NCI-H226 (cell line): ENCODE data around the gene CEACAM5.

ENCODE experiments used
- DNase-seq: peaks from one replicate; pipeline ENCODE4 v3.0.0-alpha.2; 2015

The CEACAM5 gene

DNA sequence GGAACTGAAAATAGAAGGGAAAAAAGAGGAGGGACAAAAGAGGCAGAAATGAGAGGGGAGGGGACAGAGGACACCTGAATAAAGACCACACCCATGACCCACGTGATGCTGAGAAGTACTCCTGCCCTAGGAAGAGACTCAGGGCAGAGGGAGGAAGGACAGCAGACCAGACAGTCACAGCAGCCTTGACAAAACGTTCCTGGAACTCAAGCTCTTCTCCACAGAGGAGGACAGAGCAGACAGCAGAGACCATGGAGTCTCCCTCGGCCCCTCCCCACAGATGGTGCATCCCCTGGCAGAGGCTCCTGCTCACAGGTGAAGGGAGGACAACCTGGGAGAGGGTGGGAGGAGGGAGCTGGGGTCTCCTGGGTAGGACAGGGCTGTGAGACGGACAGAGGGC, at the start of gene CEACAM5:
Gene CEACAM5 (plus strand): TSS at position 146 of the 400 bp plus-strand sequence. CDS start 106 bp downstream, at position 252.
- no peak for DNase-seq

DNA sequence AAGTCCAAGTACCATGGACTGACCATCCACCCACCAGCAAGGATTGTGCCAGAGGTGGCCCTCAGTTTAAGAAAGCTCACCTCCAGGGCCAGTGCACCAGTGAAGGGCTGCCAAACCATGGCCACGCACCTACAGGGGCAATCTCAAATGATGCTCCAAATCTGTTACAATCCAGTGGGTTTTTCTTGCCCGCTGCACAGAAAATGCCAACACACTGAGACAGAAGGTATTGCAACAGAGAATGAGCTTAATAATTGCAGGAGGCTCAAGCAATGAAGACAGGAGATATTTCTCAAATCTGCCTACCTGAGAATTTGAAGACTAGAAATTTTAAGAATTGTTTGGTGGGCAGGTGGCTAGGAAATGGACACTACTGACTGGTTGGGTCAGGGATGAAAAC, 42.4 kb upstream of the CEACAM5 start:
- DNase-seq: no peak

DNA sequence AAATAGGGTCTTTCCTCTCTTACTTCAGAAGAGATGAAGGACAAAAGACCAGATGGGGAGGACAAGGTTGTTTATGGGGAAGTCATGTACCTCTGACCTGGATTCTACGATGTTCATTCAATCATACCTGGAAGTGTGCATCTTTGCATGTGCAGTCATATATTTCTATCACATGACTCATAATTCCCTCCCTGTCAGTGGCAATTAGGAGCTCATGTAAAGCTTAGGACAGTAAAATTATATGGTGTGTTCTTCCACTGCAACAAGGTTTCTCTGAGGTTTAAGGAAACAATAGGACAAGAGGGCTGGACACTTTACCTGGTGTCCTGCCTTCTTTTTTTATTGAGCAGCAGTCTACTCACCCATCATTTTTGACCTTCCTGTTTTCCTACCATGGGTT, 40.1 kb upstream of the CEACAM5 start:
- DNase-seq: no peak

DNA sequence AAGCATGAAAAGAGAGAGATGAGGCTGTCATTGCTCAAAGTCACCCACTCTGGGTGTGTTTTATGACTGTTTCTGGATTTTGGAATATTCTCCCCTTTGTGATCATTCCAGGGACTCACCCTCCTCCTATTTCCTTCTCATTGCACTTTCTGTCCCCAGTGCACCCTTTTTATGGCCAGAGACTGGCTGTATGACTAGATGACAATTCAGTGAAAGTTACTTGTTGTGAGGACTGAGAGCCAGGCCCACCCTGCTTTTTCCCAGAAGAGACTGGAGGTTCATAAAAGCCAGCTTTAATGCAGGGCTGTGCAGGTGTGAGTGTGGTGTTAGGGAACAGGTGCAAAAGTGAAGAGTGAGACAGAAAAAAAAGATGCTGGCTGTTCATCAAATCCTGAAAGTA, 37.7 kb upstream of the CEACAM5 start:
- no peak for DNase-seq

DNA sequence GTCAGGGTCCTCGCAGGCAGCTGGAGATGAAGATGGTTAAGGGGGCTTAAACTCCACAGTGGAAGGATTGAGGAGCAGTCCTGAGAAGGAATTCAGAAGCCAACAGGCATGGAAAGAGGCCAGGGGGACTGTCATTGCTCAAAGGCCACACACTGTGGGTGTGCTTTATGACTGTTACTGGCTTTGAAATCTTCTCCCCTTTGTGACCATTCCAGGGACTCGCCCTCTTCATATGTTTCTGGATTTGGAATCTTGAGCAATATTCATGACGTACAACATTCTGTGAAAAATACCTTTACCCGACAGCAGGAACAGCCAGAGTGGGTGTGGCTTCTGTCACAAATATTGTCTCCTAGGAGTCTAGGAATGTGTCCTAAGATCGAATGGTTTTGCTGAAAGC, 36.9 kb upstream of the CEACAM5 start:
- DNase-seq: no peak

DNA sequence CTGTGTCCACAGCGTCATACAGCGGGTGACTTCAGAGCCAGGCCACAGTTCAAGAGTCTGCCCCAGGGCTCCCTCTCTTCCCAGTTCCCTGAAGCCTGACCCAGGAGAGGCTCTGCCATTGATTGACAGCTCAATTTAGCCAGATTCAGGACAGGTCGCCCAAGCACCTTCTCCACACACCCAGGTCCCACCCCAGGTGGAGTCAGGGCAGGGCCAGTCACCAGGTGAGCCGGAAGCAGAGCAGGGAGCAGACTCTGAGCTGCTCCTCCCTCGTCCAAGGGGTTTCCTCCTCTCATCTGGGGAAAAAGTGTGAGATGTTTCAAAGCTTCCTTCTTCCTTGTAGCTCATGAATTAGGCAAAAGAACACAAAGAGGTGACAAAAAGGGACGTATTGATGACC, 26.0 kb upstream of the CEACAM5 start:
- DNase-seq: no peak

DNA sequence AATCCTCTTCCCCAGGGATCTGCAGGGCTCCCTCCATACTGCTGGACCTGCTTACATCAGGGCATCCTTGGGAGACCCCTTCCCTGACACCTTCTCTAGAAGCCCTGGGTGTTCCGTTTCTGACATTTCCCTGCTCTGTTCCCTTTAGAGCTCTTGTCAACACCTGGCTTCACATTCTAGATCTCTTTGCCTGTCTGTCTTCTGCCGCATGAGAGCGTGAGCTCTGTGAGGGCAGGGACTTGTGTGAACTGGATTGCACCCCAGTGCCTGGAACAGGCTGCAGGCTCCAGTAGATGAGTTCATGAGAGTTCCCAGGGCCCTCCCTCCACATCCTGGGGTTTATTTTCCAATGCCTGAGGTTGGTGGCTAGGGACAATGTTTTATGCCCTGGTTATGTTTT, 21.0 kb upstream of the CEACAM5 start:
- no peak for DNase-seq

DNA sequence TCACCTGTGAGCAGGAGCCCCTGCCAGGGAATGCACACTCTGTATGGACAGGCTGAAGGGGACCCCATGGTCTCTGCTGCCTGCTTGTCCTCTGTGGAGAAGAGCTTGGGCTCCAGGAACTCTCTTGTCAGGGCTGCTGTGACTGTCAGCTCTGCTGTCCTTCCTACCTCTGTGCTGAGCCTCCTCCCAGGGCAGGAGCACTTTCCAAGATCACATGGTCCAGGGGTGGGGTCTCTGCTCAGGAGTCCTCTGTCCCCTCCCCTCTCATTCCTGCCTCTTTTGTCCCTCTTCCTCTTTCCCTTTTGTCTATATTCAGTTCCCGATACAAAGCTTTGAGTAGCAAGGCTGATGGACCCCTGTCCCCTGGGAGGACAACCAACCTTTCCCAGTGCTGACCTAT, 20.3 kb upstream of the CEACAM5 start, which contains the start of gene CEACAM7:
Gene CEACAM7 (minus strand): TSS at position 173 of the 400 bp plus-strand sequence. CDS start 105 bp downstream, at position 68.
- DNase-seq: no peak

DNA sequence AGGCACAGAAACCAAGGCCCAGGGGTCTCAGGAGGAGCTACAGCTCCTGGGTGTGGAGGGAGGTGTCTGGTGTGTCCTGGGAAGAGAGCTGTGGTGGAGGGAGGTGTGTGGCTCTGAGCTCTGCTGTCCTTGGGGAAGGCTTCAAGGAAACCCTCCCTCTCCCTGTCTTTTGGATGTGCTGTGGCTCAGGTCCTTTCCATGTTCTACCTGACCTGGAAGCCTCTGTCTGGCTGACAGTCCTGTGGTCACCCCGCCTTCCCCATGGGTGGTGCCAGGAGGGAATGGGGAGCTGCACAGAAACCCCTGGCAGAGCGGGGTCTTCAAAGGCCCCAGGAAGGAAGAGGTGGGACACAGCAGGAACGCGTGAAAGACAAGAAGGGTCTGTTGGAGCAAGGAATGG, 19.7 kb upstream of the CEACAM5 start:
- DNase-seq: no peak

DNA sequence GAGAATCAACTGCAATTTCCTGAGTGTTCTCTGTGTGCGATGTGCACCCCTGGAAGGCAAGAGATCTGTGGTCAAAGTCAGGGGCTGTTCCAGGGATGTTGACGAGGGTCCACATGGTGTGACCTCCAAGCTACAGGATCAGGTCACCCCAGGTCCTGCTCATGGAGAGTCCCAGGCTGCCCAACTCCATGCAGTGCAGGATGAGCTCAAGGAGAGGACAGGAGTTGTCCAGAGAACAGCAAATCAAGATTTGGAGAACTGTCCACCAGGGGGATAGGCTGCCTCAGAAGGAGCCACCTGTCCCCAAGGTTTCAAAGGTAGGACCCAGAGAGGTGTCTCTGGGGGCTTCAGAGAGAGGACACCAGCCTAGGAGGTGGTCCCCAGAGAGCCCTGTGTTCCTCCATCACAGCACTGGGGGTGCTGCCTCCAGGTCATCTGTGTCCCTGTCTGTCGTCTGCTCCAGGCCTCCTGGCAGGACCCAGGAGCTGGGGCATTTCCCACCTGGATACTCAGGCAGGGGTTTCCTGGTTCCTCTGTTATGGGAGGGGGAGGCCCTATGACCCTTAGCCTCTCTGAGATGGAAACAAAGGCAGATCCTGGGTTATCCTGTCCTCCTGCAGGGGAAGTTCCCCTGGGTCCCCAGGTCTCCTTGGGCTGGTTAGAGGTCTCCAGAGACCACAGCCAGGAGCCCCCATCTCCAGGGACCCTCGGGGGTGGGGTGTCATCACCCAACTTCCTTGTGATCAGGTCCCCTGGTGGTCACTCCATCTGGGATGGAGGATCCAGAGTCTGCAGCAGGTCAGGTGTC, 18.2 kb upstream of the CEACAM5 start:
- no peak for DNase-seq

DNA sequence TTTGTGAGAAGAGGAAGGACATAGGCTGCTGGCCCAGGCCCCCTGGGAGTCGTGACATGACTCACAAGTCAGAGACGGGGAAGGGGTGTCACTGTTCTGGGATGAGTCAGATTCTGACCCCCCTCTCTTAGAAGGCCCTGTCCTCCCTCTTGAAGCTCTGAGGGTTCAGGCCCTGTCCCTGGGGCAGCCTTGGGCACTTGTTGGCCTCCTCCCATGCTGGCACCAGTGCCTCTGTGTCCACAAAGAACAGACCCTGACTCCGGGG, 17.7 kb upstream of the CEACAM5 start:
- DNase-seq: no peak

DNA sequence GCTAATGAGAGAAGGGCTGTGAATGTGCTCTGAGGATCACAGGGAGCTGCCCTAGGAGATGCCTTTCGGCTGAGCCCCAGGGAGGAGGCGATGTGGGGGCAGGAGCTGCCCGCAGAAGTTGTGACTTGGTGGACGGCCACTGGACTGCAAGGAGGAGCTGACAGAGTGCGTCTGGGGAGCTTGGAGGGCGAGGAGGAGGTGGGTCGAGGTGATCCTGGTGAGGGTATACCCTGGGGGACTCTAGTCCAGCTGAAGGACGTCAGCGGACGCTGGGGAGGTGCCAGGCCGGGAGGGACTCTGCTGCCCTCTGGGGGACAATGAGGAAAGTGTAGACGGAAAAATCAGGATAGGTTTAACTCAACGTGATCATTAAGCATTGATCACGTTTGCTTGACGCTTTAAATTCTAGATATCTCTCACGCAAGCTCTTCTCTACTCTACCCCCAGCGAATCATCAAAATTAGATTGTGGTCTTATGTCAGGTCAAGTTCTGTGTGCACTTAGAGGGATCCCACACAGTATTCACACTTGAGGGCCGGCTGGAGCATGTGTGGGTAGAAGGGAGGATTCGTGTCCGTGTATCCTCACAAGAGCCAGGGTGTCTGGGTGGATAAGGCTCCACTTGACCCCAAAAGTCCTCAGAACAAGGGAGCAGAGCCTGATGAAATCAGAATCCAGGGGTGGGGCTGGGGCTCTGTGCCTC, 17.0 kb upstream of the CEACAM5 start:
- no peak for DNase-seq

DNA sequence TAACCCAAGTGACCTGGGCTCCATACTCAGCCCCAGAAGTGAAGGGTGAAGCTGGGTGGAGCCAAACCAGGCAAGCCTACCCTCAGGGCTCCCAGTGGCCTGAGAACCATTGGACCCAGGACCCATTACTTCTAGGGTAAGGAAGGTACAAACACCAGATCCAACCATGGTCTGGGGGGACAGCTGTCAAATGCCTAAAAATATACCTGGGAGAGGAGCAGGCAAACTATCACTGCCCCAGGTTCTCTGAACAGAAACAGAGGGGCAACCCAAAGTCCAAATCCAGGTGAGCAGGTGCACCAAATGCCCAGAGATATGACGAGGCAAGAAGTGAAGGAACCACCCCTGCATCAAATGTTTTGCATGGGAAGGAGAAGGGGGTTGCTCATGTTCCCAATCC, 14.2 kb upstream of the CEACAM5 start:
- no peak for DNase-seq

DNA sequence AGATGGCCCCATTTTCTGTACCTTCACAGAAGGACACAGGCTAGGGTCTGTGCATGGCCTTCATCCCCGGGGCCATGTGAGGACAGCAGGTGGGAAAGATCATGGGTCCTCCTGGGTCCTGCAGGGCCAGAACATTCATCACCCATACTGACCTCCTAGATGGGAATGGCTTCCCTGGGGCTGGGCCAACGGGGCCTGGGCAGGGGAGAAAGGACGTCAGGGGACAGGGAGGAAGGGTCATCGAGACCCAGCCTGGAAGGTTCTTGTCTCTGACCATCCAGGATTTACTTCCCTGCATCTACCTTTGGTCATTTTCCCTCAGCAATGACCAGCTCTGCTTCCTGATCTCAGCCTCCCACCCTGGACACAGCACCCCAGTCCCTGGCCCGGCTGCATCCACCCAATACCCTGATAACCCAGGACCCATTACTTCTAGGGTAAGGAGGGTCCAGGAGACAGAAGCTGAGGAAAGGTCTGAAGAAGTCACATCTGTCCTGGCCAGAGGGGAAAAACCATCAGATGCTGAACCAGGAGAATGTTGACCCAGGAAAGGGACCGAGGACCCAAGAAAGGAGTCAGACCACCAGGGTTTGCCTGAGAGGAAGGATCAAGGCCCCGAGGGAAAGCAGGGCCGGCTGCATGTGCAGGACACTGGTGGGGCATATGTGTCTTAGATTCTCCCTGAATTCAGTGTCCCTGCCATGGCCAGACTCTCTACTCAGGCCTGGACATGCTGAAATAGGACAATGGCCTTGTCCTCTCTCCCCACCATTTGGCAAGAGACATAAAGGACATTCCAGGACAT, 13.4 kb upstream of the CEACAM5 start:
- no peak for DNase-seq

DNA sequence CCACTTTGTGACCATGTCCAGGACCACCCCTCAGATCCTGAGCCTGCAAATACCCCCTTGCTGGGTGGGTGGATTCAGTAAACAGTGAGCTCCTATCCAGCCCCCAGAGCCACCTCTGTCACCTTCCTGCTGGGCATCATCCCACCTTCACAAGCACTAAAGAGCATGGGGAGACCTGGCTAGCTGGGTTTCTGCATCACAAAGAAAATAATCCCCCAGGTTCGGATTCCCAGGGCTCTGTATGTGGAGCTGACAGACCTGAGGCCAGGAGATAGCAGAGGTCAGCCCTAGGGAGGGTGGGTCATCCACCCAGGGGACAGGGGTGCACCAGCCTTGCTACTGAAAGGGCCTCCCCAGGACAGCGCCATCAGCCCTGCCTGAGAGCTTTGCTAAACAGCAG, 12.7 kb upstream of the CEACAM5 start:
- DNase-seq: no peak

DNA sequence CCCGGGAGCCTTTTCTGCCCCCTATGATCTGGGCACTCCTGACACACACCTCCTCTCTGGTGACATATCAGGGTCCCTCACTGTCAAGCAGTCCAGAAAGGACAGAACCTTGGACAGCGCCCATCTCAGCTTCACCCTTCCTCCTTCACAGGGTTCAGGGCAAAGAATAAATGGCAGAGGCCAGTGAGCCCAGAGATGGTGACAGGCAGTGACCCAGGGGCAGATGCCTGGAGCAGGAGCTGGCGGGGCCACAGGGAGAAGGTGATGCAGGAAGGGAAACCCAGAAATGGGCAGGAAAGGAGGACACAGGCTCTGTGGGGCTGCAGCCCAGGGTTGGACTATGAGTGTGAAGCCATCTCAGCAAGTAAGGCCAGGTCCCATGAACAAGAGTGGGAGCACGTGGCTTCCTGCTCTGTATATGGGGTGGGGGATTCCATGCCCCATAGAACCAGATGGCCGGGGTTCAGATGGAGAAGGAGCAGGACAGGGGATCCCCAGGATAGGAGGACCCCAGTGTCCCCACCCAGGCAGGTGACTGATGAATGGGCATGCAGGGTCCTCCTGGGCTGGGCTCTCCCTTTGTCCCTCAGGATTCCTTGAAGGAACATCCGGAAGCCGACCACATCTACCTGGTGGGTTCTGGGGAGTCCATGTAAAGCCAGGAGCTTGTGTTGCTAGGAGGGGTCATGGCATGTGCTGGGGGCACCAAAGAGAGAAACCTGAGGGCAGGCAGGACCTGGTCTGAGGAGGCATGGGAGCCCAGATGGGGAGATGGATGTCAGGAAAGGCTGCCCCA, 11.8 kb upstream of the CEACAM5 start:
- DNase-seq: no peak

DNA sequence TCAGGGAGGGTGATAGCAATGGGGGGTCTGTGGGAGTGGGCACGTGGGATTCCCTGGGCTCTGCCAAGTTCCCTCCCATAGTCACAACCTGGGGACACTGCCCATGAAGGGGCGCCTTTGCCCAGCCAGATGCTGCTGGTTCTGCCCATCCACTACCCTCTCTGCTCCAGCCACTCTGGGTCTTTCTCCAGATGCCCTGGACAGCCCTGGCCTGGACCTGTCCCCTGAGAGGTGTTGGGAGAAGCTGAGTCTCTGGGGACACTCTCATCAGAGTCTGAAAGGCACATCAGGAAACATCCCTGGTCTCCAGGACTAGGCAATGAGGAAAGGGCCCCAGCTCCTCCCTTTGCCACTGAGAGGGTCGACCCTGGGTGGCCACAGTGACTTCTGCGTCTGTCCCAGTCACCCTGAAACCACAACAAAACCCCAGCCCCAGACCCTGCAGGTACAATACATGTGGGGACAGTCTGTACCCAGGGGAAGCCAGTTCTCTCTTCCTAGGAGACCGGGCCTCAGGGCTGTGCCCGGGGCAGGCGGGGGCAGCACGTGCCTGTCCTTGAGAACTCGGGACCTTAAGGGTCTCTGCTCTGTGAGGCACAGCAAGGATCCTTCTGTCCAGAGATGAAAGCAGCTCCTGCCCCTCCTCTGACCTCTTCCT, 11.1 kb upstream of the CEACAM5 start:
- DNase-seq: no peak

DNA sequence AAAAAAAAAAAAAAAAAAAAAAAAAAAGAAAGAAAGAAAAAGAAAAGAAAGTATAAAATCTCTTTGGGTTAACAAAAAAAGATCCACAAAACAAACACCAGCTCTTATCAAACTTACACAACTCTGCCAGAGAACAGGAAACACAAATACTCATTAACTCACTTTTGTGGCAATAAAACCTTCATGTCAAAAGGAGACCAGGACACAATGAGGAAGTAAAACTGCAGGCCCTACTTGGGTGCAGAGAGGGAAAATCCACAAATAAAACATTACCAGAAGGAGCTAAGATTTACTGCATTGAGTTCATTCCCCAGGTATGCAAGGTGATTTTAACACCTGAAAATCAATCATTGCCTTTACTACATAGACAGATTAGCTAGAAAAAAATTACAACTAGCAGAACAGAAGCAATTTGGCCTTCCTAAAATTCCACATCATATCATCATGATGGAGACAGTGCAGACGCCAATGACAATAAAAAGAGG, 9.6 kb upstream of the CEACAM5 start:
- DNase-seq: no peak

DNA sequence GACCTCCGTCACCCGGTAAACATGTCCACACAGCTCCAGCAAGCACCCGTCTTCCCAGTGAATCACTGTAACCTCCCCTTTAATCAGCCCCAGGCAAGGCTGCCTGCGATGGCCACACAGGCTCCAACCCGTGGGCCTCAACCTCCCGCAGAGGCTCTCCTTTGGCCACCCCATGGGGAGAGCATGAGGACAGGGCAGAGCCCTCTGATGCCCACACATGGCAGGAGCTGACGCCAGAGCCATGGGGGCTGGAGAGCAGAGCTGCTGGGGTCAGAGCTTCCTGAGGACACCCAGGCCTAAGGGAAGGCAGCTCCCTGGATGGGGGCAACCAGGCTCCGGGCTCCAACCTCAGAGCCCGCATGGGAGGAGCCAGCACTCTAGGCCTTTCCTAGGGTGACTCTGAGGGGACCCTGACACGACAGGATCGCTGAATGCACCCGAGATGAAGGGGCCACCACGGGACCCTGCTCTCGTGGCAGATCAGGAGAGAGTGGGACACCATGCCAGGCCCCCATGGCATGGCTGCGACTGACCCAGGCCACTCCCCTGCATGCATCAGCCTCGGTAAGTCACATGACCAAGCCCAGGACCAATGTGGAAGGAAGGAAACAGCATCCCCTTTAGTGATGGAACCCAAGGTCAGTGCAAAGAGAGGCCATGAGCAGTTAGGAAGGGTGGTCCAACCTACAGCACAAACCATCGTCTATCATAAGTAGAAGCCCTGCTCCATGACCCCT, 9.0 kb upstream of the CEACAM5 start:
- no peak for DNase-seq

DNA sequence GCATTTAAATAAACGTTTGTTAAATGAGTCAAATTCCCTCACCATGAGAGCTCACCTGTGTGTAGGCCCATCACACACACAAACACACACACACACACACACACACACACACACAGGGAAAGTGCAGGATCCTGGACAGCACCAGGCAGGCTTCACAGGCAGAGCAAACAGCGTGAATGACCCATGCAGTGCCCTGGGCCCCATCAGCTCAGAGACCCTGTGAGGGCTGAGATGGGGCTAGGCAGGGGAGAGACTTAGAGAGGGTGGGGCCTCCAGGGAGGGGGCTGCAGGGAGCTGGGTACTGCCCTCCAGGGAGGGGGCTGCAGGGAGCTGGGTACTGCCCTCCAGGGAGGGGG, 8.5 kb upstream of the CEACAM5 start:
- DNase-seq: no peak

DNA sequence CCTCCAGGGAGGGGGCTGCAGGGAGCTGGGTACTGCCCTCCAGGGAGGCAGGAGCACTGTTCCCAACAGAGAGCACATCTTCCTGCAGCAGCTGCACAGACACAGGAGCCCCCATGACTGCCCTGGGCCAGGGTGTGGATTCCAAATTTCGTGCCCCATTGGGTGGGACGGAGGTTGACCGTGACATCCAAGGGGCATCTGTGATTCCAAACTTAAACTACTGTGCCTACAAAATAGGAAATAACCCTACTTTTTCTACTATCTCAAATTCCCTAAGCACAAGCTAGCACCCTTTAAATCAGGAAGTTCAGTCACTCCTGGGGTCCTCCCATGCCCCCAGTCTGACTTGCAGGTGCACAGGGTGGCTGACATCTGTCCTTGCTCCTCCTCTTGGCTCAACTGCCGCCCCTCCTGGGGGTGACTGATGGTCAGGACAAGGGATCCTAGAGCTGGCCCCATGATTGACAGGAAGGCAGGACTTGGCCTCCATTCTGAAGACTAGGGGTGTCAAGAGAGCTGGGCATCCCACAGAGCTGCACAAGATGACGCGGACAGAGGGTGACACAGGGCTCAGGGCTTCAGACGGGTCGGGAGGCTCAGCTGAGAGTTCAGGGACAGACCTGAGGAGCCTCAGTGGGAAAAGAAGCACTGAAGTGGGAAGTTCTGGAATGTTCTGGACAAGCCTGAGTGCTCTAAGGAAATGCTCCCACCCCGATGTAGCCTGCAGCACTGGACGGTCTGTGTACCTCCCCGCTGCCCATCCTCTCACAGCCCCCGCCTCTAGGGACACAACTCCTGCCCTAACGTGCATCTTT, 7.8 kb upstream of the CEACAM5 start:
- no peak for DNase-seq
